Cardiac muscle cell (in vitro differentiated cells and primary cell): ENCODE results near the gene ABCA3. TPM values are rescaled to one million over a fixed set of nuclear protein-coding genes. Genes with fewer than 3 reads are reported as not detected.
"Not testable (repeated sequence)": the region's sequence is repeated elsewhere in the genome, so short reads cannot be mapped to it uniquely, and the experiment has no call there.

Experiments
- DNase-seq, 2 donors: peaks; one replicate each; pipeline versions ENCODE4 v3.0.0 to v3.0.0-alpha.2; 2010 to 2017; ENCODE audit warnings: low read depth in 1 of 2, low spot score in 1 of 2
- H3K27ac ChIP-seq: fragments of 200-600 bp; sonication (generic); 2 replicates; pipeline ENCODE4 v1.5.1; 2016
- H3K27me3 ChIP-seq: fragments of 200-600 bp; sonication (generic); 2 replicates; pipeline ENCODE4 v1.6.0; 2016; ENCODE audit warnings: control low read depth
- H3K36me3 ChIP-seq: fragments of 200-600 bp; sonication (generic); 2 replicates; pipeline ENCODE4 v1.5.1; 2016; ENCODE audit warnings: control low read depth
- H3K4me1 ChIP-seq: fragments of 200-600 bp; sonication (generic); 2 replicates; pipeline ENCODE4 v1.8.1; 2017; ENCODE audit warnings: low read depth, mild to moderate bottlenecking, mixed run types
- H3K4me3 ChIP-seq: fragments of 200-600 bp; sonication (generic); 2 replicates; pipeline ENCODE4 v1.5.1; 2016; ENCODE audit warnings: mild to moderate bottlenecking
- H3K9me3 ChIP-seq: fragments of 200-600 bp; sonication (generic); 2 replicates; pipeline ENCODE4 v1.5.1; 2017; ENCODE audit warnings: low read depth, mild to moderate bottlenecking, control low read depth
- polyA plus RNA-seq: library from polyadenylated mRNA; unstranded; fragments of >200 nt; fragmentation: Nextera tagmentation; extraction: Ambion mirVana; gene quantifications from 2 replicates; pipeline ENCODE4 v1.2.1, GENCODE V29; 2016
- total RNA-seq: library from RNA; depleted of rRNA; stranded (reverse); fragments of >200 nt; gene quantifications from 2 replicates; pipeline ENCODE4 v1.2.3, GENCODE V29; 2016
- TF ChIP-seq, protein P1 (sequence below): IDR thresholded peaks from 2 replicates; pipeline ENCODE4 v1.5.1; 2012; ENCODE audit warnings: low read depth, mild to moderate bottlenecking, low read length

ABCA3 gene
- total and polyA plus RNA-seq, 2 experiments from 2014 or later, result 11.1 to 14.5 TPM

DNA sequence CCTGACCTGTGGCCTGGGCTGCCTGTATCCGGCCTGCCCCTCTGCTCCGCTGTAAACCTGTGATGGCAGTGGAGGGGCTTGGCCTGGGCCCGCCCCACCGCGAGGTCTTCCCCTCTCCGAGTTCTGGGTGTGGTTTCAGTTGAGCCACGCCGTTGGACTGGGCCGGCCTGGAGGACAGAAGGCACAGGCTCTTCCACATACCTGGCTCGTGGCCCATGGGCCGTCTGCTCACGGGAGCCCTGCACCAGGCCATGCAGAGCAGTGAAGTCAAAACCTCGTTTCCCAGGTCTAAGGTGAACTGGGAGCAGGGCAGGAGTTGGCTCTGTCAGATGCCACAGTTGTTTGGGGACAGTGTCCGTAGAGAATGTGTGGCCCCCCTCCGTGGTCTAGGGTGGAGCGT is 67.0 kb downstream of the ABCA3 start:
- H3K4me3 ChIP-seq, result no peak overlapping the region
- H3K9me3 ChIP-seq, result no peaks in the 10 kb centered on the region
- TF ChIP-seq, protein P1, sequence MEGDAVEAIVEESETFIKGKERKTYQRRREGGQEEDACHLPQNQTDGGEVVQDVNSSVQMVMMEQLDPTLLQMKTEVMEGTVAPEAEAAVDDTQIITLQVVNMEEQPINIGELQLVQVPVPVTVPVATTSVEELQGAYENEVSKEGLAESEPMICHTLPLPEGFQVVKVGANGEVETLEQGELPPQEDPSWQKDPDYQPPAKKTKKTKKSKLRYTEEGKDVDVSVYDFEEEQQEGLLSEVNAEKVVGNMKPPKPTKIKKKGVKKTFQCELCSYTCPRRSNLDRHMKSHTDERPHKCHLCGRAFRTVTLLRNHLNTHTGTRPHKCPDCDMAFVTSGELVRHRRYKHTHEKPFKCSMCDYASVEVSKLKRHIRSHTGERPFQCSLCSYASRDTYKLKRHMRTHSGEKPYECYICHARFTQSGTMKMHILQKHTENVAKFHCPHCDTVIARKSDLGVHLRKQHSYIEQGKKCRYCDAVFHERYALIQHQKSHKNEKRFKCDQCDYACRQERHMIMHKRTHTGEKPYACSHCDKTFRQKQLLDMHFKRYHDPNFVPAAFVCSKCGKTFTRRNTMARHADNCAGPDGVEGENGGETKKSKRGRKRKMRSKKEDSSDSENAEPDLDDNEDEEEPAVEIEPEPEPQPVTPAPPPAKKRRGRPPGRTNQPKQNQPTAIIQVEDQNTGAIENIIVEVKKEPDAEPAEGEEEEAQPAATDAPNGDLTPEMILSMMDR, result no peak
- H3K27me3 ChIP-seq, result no peaks in the 10 kb centered on the region
- DNase-seq, result no peak
- no peaks in the 10 kb centered on the region for H3K36me3 ChIP-seq
- no peak overlapping the region for H3K27ac ChIP-seq
- peaks cover 8% of the 10 kb centered on the region for H3K4me1 ChIP-seq

DNA sequence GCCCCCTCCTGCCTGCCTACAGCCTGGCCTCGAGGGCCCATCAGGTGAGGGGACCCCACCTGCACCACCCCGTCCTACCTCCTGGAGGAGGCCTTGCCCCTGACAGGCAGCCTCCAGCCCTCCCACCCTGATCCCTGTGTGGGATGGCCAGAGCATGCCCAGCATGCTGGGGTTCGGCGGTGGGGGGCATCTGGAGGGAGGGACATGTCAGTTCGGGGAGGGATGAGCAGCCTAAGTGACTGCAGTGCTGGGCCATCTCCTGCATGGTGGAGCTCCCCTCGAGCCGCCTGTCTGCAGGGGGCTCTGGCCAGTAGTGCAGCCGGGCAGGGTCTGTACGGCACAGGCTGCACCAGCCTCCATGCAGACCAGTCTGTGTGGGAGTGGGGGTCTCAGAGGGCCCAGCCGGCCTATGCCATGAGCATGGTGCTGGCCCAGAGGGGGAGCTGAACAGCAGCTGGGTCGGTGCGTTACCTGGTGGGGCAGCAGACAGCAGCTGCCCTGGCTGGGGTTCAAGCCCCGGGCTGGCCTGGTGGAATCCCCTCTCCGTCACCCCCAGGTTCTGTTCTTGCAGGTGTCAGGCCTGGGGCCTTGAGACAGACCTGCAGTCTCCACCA is 68.6 kb downstream of the ABCA3 start:
- no peaks in the 10 kb centered on the region for H3K27me3 ChIP-seq
- peaks cover 8% of the 10 kb centered on the region for H3K4me1 ChIP-seq
- no peaks in the 10 kb centered on the region for H3K9me3 ChIP-seq
- no peak overlapping the region for H3K27ac ChIP-seq
- H3K36me3 ChIP-seq, result no peaks in the 10 kb centered on the region
- TF ChIP-seq, protein P1, result no peak
- no peak for DNase-seq
- no peak overlapping the region for H3K4me3 ChIP-seq

DNA sequence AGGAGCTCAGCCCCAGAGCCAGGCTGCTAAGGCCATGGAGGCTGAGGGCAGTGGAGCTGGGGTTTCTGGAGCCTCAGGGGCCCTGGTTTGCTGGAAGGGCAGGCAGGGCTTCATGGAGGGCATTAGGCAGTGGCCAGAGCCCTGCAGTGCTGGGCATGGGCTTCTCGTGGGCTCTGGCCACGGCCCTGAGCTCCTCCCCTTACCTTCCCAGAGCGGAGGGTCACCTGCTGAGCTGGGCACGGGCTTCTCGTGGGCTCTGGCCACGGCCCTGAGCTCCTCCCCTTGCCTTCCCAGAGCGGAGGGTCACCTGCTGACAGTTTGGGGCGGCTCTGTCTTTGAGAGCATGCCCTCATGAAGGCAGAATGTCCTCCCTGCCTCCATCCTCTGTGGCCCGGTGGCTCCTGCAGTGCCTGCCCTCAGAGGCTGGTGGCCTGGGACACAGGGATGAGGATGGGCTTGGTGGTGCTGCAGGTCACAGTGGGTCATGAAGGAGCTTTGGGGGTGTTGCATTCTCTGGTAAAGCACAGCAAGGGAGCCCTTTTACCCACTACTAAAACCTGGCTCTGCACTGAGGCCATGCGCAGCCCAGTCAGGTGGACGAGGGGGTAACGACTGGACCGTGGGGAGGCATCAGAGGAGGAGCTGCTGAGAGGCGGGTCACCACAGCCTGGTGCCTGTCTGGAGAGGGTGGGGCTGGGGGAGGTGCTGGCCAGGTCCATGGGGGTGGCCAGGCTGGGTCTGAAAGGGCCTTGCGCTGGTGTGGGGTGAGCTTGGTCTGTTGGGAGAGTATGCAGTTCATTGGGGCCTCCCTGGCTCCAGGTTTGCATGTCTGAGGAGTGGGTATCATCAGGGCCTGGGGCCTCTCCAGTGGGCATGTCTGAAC is 69.7 kb downstream of the ABCA3 start:
- no peak overlapping the region for H3K4me3 ChIP-seq
- H3K4me1 ChIP-seq, result peaks cover 14% of the 10 kb centered on the region
- no peak overlapping the region for H3K27ac ChIP-seq
- H3K27me3 ChIP-seq, result no peaks in the 10 kb centered on the region
- no peaks in the 10 kb centered on the region for H3K36me3 ChIP-seq
- TF ChIP-seq, protein P1, result no peak
- no peak for DNase-seq
- no peaks in the 10 kb centered on the region for H3K9me3 ChIP-seq

DNA sequence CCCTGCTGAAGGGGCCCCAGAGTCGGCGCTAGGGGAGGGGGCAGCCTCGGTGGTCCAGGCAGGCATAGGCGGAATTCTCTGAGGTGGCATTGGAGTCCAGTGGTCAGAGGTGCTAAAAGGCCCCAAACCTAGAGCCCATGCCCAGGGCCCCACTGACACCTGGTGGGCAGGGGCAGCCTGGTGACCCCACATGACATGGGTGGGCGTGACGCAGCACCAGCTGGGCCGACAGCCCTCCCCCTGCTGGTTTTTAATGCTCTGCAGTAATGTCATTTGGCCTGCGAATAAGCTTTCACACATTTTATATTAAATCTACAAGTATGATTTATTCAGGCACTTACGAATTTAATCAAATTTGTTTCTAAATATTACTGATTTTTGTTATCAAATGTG is 70.5 kb downstream of the ABCA3 start:
- DNase-seq, result no peak
- H3K27ac ChIP-seq, result no peak overlapping the region
- H3K36me3 ChIP-seq, result no peaks in the 10 kb centered on the region
- H3K27me3 ChIP-seq, result no peaks in the 10 kb centered on the region
- H3K9me3 ChIP-seq, result no peaks in the 10 kb centered on the region
- peaks cover 14% of the 10 kb centered on the region for H3K4me1 ChIP-seq
- TF ChIP-seq, protein P1, result no peak
- H3K4me3 ChIP-seq, result no peak overlapping the region

DNA sequence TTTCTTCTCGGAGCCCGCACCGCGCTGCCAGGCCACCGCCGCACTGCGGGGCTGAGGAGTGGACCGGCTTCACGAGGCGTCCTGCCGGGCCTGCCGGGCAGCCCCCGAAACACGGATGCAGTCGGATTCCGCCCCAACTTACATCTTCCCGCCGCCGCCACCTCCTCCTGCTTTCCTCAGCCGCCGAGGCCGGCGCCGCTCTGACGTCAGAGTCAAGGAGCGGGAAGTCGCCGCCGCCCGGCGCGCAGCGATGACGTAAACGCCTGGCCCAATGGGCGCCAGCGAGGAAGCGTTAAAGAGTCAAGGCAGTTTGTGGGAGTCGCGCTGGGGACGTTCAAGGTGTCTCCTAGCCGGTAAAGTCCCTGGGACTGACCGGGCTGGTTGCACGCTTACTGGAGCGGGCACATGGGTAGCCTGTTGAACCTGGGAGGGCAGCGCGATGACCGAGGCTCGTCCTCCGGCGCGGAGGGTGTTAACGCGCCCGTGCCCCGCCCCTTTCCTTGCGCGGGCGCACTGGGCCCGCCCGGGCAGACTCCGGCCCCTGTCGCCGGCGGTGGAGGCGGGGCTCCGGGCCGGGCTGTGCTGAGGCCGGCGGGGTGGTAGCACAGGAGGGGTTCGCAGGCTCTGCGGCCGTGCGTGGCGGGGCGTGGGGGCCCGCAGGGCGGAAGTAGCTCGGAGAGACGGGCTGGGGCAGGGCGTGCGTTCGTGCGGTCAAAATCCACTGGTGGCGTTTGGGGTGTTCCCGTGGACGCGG is 72.4 kb downstream of the ABCA3 start, which contains the start of gene RNPS1:
RNPS1 (minus strand) TSS at position 214 of the 754 bp plus-strand sequence. CDS start 3,483 bp downstream, outside the sequence.
- peak within 1 kb of the TSS; percentile 94 for H3K27ac ChIP-seq
- no peaks in the 10 kb centered on the region for H3K9me3 ChIP-seq
- TF ChIP-seq, protein P1, result no peak
- H3K4me1 ChIP-seq, result peaks cover 14% of the 10 kb centered on the region
- peaks cover 4% of the 10 kb centered on the region for H3K36me3 ChIP-seq
- DNase-seq, result peak; percentile 97
- no peaks in the 10 kb centered on the region for H3K27me3 ChIP-seq
- H3K4me3 ChIP-seq, result peak within 1 kb of the TSS; percentile 68

DNA sequence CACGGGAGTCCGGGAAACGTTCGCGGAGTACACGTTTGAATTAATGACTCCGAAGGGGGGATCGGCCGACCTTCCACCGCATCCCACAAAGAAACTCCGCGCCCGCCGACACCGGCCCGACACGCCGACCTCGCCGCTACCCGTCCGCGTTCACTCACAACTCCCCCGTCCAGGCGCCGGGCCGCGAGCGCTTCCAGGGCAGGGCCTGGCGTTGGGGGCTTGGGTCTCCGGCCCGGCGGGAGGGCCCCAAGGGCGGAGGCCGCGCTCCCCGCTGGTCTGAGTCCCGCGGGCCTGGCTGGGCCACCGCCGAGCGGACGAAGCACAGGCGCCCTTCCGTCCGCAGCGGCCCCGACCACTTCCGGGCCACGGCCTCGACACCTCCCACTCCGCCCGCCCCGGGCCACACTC is 73.0 kb downstream of the ABCA3 start:
- peak overlapping the region; percentile 94 for H3K27ac ChIP-seq
- H3K27me3 ChIP-seq, H3K9me3 ChIP-seq, DNase-seq, H3K36me3 ChIP-seq: not testable (repeated sequence)
- peaks cover 14% of the 10 kb centered on the region for H3K4me1 ChIP-seq
- peak overlapping the region; percentile 68 for H3K4me3 ChIP-seq

DNA sequence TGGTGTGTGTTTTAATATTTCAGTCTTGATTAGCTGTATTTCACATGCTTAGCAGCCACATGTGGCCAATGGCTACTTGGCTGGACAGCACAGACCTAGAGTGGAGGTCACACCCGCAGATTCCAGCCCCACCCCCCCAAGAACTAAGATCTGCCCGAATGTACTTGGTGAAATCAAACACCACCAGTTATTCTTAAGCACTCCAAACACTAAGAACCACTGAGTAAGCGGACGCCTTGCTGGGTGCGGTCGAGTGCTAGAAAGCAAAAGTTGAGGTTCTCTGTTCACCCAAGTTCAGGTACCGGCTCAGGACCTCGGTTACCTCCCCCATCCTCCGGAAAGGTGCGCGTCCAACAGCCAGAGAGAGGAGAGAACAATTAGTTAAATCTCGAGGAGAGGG is 73.6 kb downstream of the ABCA3 start:
- H3K27ac ChIP-seq, H3K9me3 ChIP-seq, H3K27me3 ChIP-seq: not testable (repeated sequence)
- peak overlapping the region; percentile 68 for H3K4me3 ChIP-seq
- DNase-seq, result peak in 1 of 2 donors; percentile 13
- H3K36me3 ChIP-seq, result peaks cover 14% of the 10 kb centered on the region
- peaks cover 14% of the 10 kb centered on the region for H3K4me1 ChIP-seq

DNA sequence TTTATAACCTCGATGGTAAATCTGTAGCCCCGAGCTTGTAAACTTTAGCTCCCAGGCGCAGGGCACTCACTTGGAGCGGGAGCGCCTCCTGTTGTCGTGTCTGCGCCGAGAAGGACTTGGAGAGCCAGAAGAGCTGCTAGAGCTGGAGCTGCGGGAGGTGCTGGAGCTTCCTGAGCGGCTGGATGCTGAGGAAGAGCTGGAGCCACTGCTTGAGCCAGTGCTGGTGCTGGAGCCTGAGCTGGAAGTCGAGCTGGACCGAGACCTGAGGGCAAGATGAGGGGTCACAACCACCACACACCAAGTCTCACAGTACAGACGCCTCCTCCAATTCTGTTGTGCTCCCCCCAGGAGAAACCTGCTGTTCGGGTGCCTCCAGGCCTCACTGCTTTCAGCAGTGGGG is 77.5 kb downstream of the ABCA3 start:
- H3K27me3 ChIP-seq, H3K4me1 ChIP-seq, H3K9me3 ChIP-seq, DNase-seq, H3K4me3 ChIP-seq, H3K27ac ChIP-seq: not testable (repeated sequence)
- H3K36me3 ChIP-seq, result peaks cover 48% of the 10 kb centered on the region
